NCI-H2196 treated with DMSO at 0.1 percent for 48 hours (cell line): ENCODE measurements around the gene BMP8B.

Experiments used
- DNase-seq: peaks from one replicate; lab custom pipeline; 2025; ENCODE audit not compliant: unreplicated experiment; lab: John Stamatoyannopoulos, UW

Gene BMP8B

DNA sequence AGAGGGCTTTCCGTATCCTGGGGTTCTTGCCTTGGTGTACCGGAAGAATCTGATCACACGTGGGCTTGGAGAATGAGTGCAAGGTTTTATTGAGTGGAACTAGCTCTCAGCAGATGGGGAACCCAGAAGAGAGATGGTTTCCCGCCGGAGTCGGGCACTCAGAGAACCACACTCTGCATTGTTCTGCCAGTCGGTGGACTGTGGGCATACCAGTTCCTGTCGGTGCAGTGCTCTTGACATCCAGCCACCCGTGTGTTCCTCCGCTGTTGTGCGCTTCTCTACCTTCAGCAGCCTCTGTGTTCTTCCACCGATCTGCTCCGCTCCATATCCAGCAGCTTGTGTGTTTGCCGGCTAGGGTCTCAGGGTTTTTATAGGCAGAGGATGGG lies 60.7 kb downstream of the BMP8B start:
- no peak for DNase-seq

- no peak for DNase-seq
These were observed 61.3 kb downstream of the BMP8B start for GRCh38 chr1:39727221-39727931.

- no peak for DNase-seq
These were observed 62.1 kb downstream of the BMP8B start for GRCh38 chr1:39726600-39726999.

DNA sequence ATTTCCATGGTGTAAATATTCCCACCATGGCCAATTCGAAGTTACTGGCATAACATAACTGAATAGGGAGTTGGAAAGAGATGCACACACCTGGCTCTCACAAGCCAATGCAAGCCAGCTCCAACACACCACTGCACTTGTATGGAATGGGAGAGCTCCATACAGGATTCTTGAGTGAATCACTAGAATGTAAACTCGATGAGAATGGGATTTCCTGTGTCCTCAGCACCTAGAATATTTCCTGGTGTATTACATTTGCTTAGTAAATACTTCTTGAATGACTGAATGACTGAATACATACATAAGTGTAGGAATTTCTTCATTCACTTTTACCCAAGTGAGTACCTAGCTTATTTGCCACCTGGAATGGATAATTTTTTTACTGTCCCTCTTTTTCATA lies 66.2 kb downstream of the BMP8B start:
- no peak for DNase-seq

DNA sequence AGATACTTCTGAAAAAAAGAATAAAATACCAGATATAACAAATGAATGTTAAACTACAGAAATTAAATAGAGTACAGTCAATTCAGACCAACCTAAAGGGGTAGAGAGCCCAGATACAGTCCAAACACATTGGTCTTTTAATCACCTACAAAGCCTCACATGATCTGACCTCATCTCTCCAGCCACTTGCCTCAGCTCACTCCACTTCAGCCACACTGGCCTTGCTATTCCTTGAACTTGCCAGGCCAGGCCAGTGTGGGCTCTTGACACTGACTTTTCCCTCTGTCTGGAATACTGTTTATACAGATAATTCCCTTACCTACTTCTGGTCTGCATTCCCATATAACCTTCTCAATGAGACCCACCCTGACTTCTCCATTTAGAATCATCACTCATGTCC lies 67.0 kb downstream of the BMP8B start:
- DNase-seq: no peak

- peak; percentile 73 for DNase-seq
These were observed 68.3 kb downstream of the BMP8B start for GRCh38 chr1:39720094-39720999.

DNA sequence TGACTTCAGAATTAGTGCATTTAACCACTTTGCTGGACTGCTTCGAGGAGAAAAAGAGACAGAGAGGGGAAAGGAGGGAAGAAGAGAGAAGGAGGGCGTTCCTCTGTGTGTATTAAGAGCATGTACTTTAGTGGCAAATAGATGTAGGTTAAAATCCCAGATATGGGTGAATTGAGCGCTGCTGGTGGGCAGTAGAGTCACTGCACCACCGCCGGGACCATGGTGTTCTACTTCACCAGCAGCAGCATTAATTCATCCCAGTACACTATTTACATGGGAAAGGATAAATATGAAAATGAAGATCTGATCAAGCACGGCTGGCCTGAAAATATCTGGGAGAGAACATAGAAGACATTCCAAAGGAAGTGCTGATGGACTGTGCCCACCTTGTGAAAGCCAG lies 70.9 kb downstream of the BMP8B start:
- DNase-seq: no peak

DNA sequence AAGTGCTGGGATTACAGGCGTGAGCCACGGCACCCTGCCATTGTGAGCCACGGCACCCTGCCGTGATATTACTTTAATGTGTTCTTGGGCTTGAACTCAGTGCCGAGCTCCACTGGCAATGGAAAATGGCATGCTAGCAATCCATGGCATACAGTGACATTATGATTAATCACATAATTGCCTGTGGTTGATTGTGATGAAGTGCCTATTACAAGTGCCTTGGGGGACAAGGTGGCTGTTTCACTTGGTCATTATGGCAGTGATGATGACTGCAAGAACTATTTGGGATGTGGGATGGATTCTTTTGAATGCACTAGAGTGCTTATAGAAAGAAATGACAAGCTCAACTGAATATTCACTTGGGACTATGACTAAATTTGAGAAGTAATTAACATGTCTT lies 75.1 kb downstream of the BMP8B start:
- no peak for DNase-seq

DNA sequence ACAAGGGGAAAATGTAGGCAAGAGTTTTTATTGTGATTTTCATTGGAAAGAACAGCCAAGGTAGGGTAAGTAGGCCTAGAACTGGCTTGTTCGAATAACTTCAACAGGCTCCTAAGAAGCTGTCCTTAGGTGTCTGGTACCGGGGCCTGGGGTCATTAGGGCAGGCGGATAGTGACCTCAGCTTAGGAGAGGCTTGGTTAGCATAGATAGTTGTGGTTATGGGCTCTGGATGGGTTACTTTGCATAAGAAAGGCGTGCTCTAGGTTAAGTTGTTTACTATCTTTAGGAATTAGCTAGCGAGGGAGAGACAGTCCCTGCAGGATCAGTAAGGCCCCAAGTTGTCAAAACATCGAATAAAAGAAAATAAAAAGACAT lies 76.7 kb downstream of the BMP8B start:
- DNase-seq: no peak

DNA sequence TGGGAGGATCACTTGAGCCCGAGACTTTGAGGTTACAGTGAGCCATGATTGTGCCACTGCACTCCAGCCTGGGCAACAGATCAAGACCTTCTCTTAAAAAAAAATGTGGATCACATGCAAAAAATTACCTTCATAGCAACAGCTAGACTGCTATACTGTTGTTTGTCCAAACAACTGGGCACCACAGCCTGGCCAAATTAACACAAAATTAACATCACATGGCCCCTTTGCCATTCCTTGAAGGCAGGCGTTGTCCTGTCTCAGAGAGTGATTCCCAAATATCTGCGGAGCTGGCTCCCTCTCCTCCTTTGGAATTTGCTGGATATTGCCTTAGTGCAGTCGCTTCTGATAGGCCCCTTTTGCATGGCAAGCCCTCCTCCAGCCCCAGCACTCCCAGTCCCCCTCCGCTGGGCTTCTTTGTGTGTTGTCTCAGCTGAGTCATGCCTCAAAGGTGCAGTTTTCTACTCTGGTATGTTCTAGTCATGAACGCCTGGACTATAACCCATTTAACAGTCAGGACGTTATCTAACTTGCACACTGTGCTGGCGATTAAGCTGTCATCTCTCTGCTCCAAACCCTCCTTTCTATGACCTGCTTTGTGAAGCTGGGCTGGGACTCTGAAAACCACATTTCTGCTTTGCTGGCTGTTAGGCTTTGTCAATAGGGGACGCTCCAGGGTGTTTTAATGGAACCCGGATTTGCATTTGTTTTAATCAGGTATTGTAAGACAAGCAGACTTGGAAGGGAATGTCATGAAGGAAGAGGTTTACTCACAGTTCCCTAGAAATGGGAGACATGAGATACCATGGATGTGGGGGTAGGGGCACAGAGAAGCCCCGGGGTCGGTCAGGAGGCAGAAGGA lies 77.3 kb downstream of the BMP8B start:
- no peak for DNase-seq

- DNase-seq: no peak
These were observed 81.2 kb downstream of the BMP8B start for GRCh38 chr1:39707506-39707905.
